PC-9 (cell line): ENCODE data around the gene CACNA1A. TPM values are rescaled to one million over a fixed set of nuclear protein-coding genes. Genes with fewer than 3 reads are reported as not detected.

Experiments
- BruUV-seq: library from RNA; stranded (reverse); fragments of 400-500 nt; replicated peaks from 2 replicates; lab custom pipeline; 2021; lab: Mats Ljungman, UMichigan
- CTCF ChIA-PET: fragments of 300-600 bp; sonication (Branson Sonifier 250); formaldehyde crosslinking; loops from one replicate; lab custom pipeline; 2022; ENCODE audit warnings: antibody characterized with exemption; lab: Charles Lee
- POLR2A ChIA-PET: fragments of 300-600 bp; sonication (Branson Sonifier 250); formaldehyde crosslinking; loops from one replicate; lab custom pipeline; 2022; ENCODE audit warnings: antibody characterized with exemption; ENCODE audit not compliant: unreplicated experiment; lab: Charles Lee
- DNase-seq, 2 experiments: peaks; one replicate each; pipeline versions ENCODE4 v3.0.0 to v3.0.0-alpha.2; 2015 to 2022; ENCODE audit warnings: mixed read lengths in 1 of 2
- H2AFZ ChIP-seq: fragments of 200-600 bp; sonication (generic); 2 replicates; pipeline ENCODE4 v1.8.1; 2017; ENCODE audit warnings: antibody characterized with exemption
- H3F3A ChIP-seq: fragments of 200-600 bp; sonication (generic); 2 replicates; pipeline ENCODE4 v1.8.1; 2017; ENCODE audit warnings: antibody characterized with exemption, mild to moderate bottlenecking, low read depth; ENCODE audit not compliant: insufficient read depth
- H3K27ac ChIP-seq: fragments of 200-600 bp; sonication (generic); 2 replicates; pipeline ENCODE4 v1.6.1; 2016; ENCODE audit warnings: mixed run types
- H3K27me3 ChIP-seq: fragments of 200-600 bp; sonication (generic); 2 replicates; pipeline ENCODE4 v1.6.1; 2016; ENCODE audit warnings: low read depth, mixed run types; ENCODE audit not compliant: insufficient read depth
- H3K36me3 ChIP-seq: fragments of 200-600 bp; sonication (generic); 2 replicates; pipeline ENCODE4 v1.6.1; 2016; ENCODE audit warnings: low read depth, mixed run types
- H3K4me1 ChIP-seq: fragments of 200-600 bp; sonication (generic); replicated peaks from 2 replicates; pipeline ENCODE4 v1.6.1; 2016; ENCODE audit warnings: mixed run types; ENCODE audit not compliant: insufficient read depth
- H3K4me2 ChIP-seq: fragments of 200-600 bp; sonication (generic); 2 replicates; pipeline ENCODE4 v1.6.1; 2017; ENCODE audit warnings: mixed run types
- H3K4me3 ChIP-seq: fragments of 200-600 bp; sonication (generic); 2 replicates; pipeline ENCODE4 v1.6.1; 2016; ENCODE audit warnings: mixed run types
- H3K79me2 ChIP-seq: fragments of 200-600 bp; sonication (generic); 2 replicates; pipeline ENCODE4 v1.6.1; 2017; ENCODE audit warnings: low read depth, mixed run types
- H3K9me2 ChIP-seq: fragments of 200-600 bp; sonication (generic); 2 replicates; pipeline ENCODE4 v1.8.1; 2017; ENCODE audit warnings: mild to moderate bottlenecking; ENCODE audit not compliant: insufficient read depth
- H3K9me3 ChIP-seq: fragments of 200-600 bp; sonication (generic); 2 replicates; pipeline ENCODE4 v1.8.1; 2016; ENCODE audit warnings: low read depth; ENCODE audit not compliant: insufficient read depth
- H4K20me1 ChIP-seq: fragments of 200-600 bp; sonication (generic); 2 replicates; pipeline ENCODE4 v1.8.1; 2017; ENCODE audit not compliant: insufficient read depth
- EZH2 ChIP-seq: fragments of 200-600 bp; sonication (generic); IDR thresholded peaks from 2 replicates; pipeline ENCODE4 v1.8.0; 2017; ENCODE audit warnings: antibody characterized with exemption, low read depth
- intact Hi-C: fragments of 100-400 bp; cut with micrococcal nuclease; formaldehyde crosslinking; loops from one replicate; pipeline ENCODE4 v1.10.0; 2022; ENCODE audit not compliant: unreplicated experiment
- total RNA-seq: library from RNA; stranded (reverse); gene quantifications from 2 replicates; pipeline ENCODE4 v1.2.3, GENCODE V29; 2021
- TF ChIP-seq, protein P1 (sequence below): fragments of 200-600 bp; sonication (generic); conservative IDR thresholded peaks from 2 replicates; pipeline ENCODE4 v1.6.1; 2017; ENCODE audit warnings: mixed run types, antibody characterized with exemption, mild to moderate bottlenecking, moderate library complexity

CACNA1A gene
- total RNA-seq, 1 experiment from 2014 or later, result 0.35 TPM

DNA sequence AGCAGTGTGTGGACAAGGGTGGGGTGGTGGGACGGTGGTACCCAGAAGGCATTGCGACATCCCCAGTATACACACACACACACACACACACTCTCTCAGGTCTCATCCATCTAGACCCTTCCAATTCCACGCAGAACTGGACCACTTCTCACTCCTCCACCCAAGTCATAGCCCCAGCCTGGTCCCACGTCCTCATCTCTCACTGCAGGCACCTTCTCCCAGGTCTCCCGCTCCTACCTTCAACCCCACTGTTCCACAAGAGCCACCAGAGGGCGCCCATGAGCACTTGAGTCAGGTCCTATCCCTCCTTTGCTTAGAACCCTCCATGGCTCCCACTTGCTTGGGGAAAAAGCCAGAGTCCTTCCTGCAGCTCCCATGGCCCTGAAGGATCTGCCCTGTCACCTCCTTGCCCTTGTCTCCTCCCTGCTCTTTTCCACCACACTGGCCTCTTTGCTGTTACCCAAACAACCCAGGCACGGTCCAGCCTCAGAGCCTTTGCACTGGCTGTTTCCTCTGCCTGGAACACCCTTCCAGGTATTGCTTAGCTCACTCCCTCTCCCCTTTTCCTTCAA lies 293.4 kb downstream of the CACNA1A start:
- no peaks in the 10 kb centered on the region for H3K36me3 ChIP-seq
- CTCF ChIA-PET, result no interaction called here
- POLR2A ChIA-PET, result no interaction called here
- TF ChIP-seq, protein P1, sequence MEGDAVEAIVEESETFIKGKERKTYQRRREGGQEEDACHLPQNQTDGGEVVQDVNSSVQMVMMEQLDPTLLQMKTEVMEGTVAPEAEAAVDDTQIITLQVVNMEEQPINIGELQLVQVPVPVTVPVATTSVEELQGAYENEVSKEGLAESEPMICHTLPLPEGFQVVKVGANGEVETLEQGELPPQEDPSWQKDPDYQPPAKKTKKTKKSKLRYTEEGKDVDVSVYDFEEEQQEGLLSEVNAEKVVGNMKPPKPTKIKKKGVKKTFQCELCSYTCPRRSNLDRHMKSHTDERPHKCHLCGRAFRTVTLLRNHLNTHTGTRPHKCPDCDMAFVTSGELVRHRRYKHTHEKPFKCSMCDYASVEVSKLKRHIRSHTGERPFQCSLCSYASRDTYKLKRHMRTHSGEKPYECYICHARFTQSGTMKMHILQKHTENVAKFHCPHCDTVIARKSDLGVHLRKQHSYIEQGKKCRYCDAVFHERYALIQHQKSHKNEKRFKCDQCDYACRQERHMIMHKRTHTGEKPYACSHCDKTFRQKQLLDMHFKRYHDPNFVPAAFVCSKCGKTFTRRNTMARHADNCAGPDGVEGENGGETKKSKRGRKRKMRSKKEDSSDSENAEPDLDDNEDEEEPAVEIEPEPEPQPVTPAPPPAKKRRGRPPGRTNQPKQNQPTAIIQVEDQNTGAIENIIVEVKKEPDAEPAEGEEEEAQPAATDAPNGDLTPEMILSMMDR, result peak; percentile 83
- TF ChIP-seq EZH2, result no peak
- no peak overlapping the region for H3K27ac ChIP-seq
- no peaks in the 10 kb centered on the region for H3K9me2 ChIP-seq
- no peak overlapping the region for H3K4me2 ChIP-seq
- intact Hi-C loops, result no loop called here
- peak; percentile 60 to 62 for DNase-seq
- H3F3A ChIP-seq, result no peaks in the 10 kb centered on the region; the same call in 1 of the 2 replicates
- no peaks in the 10 kb centered on the region for H3K9me3 ChIP-seq
- H4K20me1 ChIP-seq, result no peaks in the 10 kb centered on the region
- H2AFZ ChIP-seq, result no peak overlapping the region
- H3K27me3 ChIP-seq, result no peaks in the 10 kb centered on the region
- H3K79me2 ChIP-seq, result no peaks in the 10 kb centered on the region
- H3K4me3 ChIP-seq, result no peak overlapping the region
- no TSS peak for BruUV-seq
- H3K4me1 ChIP-seq, result no peaks in the 10 kb centered on the region

DNA sequence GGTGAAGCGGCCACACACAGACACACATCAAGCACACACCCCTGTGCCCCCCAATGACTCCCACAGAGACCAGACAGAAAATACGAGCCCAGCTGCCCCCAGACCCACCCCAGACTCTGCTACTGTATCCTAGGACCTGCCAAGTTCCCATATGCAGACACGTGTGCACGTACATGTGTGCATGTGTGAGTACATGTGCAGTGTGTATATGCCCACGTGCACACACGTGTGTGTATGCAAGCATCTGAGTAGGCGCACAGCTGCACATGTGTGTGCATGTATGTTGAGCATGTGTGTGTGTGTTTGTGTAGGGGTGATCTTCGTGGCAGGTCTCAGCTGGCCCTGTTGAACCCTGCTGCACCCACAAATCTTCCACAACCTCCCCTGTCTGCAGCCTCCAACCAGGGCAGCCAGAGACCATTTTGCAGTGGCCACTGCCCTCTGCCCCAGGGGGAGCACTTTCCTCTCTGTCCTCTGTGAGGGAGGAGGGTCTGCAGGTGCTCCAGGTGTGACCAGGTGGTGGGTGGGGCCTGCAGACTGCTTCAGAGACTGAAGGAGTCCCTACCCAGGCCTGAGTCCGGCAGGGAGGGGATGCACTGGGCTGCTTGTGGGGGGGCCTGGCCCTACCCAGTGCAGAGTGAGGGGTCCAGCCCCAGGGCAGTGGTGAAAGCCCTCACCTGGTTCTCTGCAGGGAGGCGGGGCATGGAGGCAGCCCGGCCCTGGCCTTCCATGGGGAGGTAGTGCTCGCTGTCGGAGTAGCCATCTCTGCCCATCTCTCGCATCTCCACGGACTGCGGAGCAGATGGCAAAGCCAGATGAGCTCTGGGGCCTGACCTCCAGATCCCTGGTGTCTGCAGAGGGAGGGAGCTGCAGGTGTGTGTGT lies 294.6 kb downstream of the CACNA1A start:
- ChIA-PET CTCF (interaction anchor here (0.6 kb wide), 1 partner anchor 34 kb away, joined by 6 read pairs; no protein-coding TSS in a partner anchor), POLR2A (interaction anchor here (0.6 to 0.7 kb wide), 2 partner anchors 58 to 156 kb away, joined by 3 to 4 read pairs; no protein-coding TSS in a partner anchor)
- Histone ChIP-seq H3K9me2 (no peaks in the 10 kb centered on the region), H2AFZ (no peak overlapping the region), H3K27ac (no peak overlapping the region), H3K4me1 (no peaks in the 10 kb centered on the region; the same call in 1 of the 2 replicates), H3K79me2 (no peaks in the 10 kb centered on the region), H3K9me3 (no peaks in the 10 kb centered on the region), H3K4me2 (no peak overlapping the region), H4K20me1 (no peaks in the 10 kb centered on the region), H3K4me3 (no peak overlapping the region), H3F3A (peaks cover under 1% of the 10 kb centered on the region; the same call in 1 of the 2 replicates), H3K27me3 (no peaks in the 10 kb centered on the region), H3K36me3 (no peaks in the 10 kb centered on the region)
- no TSS peak for BruUV-seq
- intact Hi-C loops, result no loop called here
- DNase-seq, result no peak
- TF ChIP-seq EZH2, result no peak
- TF ChIP-seq, protein P1, result no peak

DNA sequence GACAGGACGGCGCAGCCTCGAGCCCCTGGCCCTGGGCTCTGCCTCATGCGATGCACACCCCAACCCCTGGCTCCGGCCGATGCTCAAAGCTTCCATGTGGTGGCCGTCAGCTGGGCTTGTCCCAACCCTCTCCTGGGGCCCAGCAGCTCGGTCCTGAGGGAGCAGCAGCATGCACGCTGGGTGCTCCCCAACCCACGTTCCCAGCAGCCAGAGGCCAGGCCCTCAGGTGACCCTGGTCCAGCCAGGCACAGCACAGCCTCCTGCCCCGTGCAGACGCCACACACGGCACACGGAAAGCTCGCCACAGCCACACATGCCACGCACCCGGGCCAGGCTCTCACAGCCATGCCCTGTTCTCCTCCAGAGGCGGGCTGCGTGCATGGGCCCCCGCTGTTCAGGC lies 295.3 kb downstream of the CACNA1A start:
- Histone ChIP-seq H2AFZ (no peak overlapping the region), H3K27ac (no peak overlapping the region), H3F3A (peaks cover 6% of the 10 kb centered on the region; the same call in 1 of the 2 replicates), H3K9me2 (no peaks in the 10 kb centered on the region), H4K20me1 (no peaks in the 10 kb centered on the region), H3K79me2 (no peaks in the 10 kb centered on the region), H3K27me3 (no peaks in the 10 kb centered on the region), H3K4me3 (no peak overlapping the region), H3K4me2 (no peak overlapping the region), H3K4me1 (no peaks in the 10 kb centered on the region; the same call in 1 of the 2 replicates), H3K36me3 (no peaks in the 10 kb centered on the region), H3K9me3 (no peaks in the 10 kb centered on the region)
- CTCF ChIA-PET, result interaction anchor here (0.6 kb wide), 1 partner anchor 34 kb away, joined by 6 read pairs; no protein-coding TSS in a partner anchor
- DNase-seq, result no peak
- no TSS peak for BruUV-seq
- intact Hi-C loops, result no loop called here
- TF ChIP-seq EZH2, result no peak
- TF ChIP-seq, protein P1, result no peak
- POLR2A ChIA-PET, result no interaction called here
